Upper lobe of right lung (tissue), 1 donor: ENCODE results near the gene PRSS53. TPM values are rescaled to one million over a fixed set of nuclear protein-coding genes. Genes with fewer than 3 reads are reported as not detected.
"Not testable (repeated sequence)": the region's sequence is repeated elsewhere in the genome, so short reads cannot be mapped to it uniquely, and the experiment has no call there.

Experiments used
- ATAC-seq: fragments of 200-7000 bp; cut with Tn5 transposase; one replicate; pipeline ENCODE4 v1.9.1; 2020; ENCODE audit warnings: mild to moderate bottlenecking, moderate library complexity
- DNase-seq: peaks from one replicate; pipeline ENCODE4 v3.0.0-alpha.2; 2020
- H3K27ac ChIP-seq: fragments of 200-600 bp; one replicate; pipeline ENCODE4 v1.8.0; 2022
- H3K27me3 ChIP-seq: fragments of 200-600 bp; one replicate; pipeline ENCODE4 v1.8.0; 2022; ENCODE audit warnings: mild to moderate bottlenecking
- H3K36me3 ChIP-seq: fragments of 200-600 bp; one replicate; pipeline ENCODE4 v1.8.0; 2022
- H3K4me1 ChIP-seq: fragments of 200-600 bp; one replicate; pipeline ENCODE4 v1.8.0; 2022
- H3K4me3 ChIP-seq: fragments of 200-600 bp; one replicate; pipeline ENCODE4 v1.8.0; 2022; ENCODE audit warnings: mild to moderate bottlenecking
- H3K9me3 ChIP-seq: fragments of 200-600 bp; one replicate; pipeline ENCODE4 v1.8.0; 2022
- intact Hi-C: fragments of 100-400 bp; cut with DNase I; formaldehyde crosslinking; loops from one replicate; pipeline ENCODE4 v1.11.0; 2022
- total RNA-seq: library from RNA; stranded (reverse); fragmentation: NEBNext Ultra II Directional; extraction: Animal tissue kit (Norgen Biotek cat#: 25700); gene quantifications from one replicate; pipeline ENCODE4 v1.2.1, GENCODE V29; 2021
- TF ChIP-seq, protein P1 (sequence below): fragments of 200-600 bp; IDR thresholded peaks from one replicate; pipeline ENCODE4 v1.8.0; 2022; ENCODE audit warnings: antibody characterized with exemption
- donor health status: DM: no; HTN: yes; CAD: no; lungs with severe emphysema.

The PRSS53 gene
- total RNA-seq, 1 donor from 2014 or later = 1.8 TPM

DNA sequence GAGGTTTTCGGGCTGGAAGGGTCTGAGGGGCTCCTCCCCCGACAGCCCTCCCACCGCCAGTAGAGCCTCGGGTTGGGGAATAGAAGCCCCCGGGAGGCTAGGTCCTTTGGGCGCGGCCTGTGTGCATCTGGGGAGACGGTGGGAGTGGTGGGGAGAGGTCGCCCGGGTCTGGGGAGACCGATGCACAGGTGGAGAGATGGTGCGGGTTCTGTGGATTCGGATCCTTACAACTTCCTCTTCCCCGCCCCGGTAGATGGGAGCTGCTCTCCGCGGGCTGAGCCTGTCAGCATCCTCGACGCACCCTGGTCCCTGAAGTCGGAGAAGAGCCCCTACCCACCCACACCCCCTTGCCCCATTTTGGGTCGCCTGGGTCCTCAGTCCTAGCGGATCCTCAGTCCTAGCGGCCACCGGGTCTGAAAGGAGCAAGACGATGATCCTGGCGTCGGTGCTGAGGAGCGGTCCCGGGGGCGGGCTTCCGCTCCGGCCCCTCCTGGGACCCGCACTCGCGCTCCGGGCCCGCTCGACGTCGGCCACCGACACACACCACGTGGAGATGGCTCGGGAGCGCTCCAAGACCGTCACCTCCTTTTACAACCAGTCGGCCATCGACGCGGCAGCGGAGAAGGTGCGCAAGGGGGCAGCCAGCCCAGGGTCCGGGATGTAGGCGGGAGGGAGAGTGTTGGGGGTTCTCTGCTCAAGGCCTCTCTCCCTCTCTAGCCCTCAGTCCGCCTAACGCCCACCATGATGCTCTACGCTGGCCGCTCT is 20.2 kb upstream of the PRSS53 start:
- TF ChIP-seq, protein P1, sequence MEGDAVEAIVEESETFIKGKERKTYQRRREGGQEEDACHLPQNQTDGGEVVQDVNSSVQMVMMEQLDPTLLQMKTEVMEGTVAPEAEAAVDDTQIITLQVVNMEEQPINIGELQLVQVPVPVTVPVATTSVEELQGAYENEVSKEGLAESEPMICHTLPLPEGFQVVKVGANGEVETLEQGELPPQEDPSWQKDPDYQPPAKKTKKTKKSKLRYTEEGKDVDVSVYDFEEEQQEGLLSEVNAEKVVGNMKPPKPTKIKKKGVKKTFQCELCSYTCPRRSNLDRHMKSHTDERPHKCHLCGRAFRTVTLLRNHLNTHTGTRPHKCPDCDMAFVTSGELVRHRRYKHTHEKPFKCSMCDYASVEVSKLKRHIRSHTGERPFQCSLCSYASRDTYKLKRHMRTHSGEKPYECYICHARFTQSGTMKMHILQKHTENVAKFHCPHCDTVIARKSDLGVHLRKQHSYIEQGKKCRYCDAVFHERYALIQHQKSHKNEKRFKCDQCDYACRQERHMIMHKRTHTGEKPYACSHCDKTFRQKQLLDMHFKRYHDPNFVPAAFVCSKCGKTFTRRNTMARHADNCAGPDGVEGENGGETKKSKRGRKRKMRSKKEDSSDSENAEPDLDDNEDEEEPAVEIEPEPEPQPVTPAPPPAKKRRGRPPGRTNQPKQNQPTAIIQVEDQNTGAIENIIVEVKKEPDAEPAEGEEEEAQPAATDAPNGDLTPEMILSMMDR = no peak
- Histone ChIP-seq H3K9me3 (no peaks in the 10 kb centered on the region), H3K4me3 (peak overlapping the region; percentile 95), H3K27me3 (no peaks in the 10 kb centered on the region), H3K36me3 (peaks cover 30% of the 10 kb centered on the region), H3K4me1 (peaks cover 23% of the 10 kb centered on the region), H3K27ac (peak overlapping the region; percentile 87)
- ATAC-seq (no peak), DNase-seq (no peak)
- intact Hi-C loops = no loop called here

- peak within 1 kb of the TSS; percentile 87 for H3K27ac ChIP-seq
These were observed 19.5 kb upstream of the PRSS53 start, which contains the start of gene BCKDK for GRCh38 chr16:31108035-31108793. TSS of gene BCKDK (plus strand) at chr16:31108386. CDS start at chr16:31109224, 838 bp downstream.

GRCh38 chr16:31107465-31107867 is 18.7 kb upstream of the PRSS53 start:
- H3K4me3 ChIP-seq = no peak overlapping the region
- DNase-seq (no peak), ATAC-seq (no peak)
- H3K36me3 ChIP-seq = peaks cover 29% of the 10 kb centered on the region
- peaks cover 20% of the 10 kb centered on the region for H3K4me1 ChIP-seq
- no peaks in the 10 kb centered on the region for H3K27me3 ChIP-seq
- no peaks in the 10 kb centered on the region for H3K9me3 ChIP-seq
- no peak overlapping the region for H3K27ac ChIP-seq
- intact Hi-C loops = no loop called here
- TF ChIP-seq, protein P1 = no peak

More at GRCh38 chr16:31108035-31108793, 19.5 kb upstream of the PRSS53 start, which contains the start of gene BCKDK:
- peak; percentile 88 for DNase-seq
- ATAC-seq = peak; percentile 86
- TF ChIP-seq, protein P1 = no peak
- intact Hi-C loops = no loop called here
- peaks cover 20% of the 10 kb centered on the region for H3K4me1 ChIP-seq
- peaks cover 30% of the 10 kb centered on the region for H3K36me3 ChIP-seq
- peak within 1 kb of the TSS; percentile 95 for H3K4me3 ChIP-seq
- H3K9me3 ChIP-seq = no peaks in the 10 kb centered on the region
- H3K27me3 ChIP-seq = no peaks in the 10 kb centered on the region

GRCh38 chr16:31106509-31107464 is 18.0 kb upstream of the PRSS53 start:
- no peaks in the 10 kb centered on the region for H3K9me3 ChIP-seq
- H3K36me3 ChIP-seq = peaks cover 22% of the 10 kb centered on the region
- DNase-seq (no peak), ATAC-seq (no peak)
- intact Hi-C loops = no loop called here
- no peaks in the 10 kb centered on the region for H3K27me3 ChIP-seq
- peaks cover 20% of the 10 kb centered on the region for H3K4me1 ChIP-seq
- no peak overlapping the region for H3K27ac ChIP-seq
- no peak overlapping the region for H3K4me3 ChIP-seq
- TF ChIP-seq, protein P1 = no peak

GRCh38 chr16:31105677-31106213 is 17.0 kb upstream of the PRSS53 start:
- H3K27ac ChIP-seq = peak overlapping the region; percentile 65
- intact Hi-C loops = no loop called here
- H3K4me1 ChIP-seq = peaks cover 20% of the 10 kb centered on the region
- H3K27me3 ChIP-seq = no peaks in the 10 kb centered on the region
- peak overlapping the region; percentile 6 for H3K4me3 ChIP-seq
- TF ChIP-seq, protein P1 = peak; percentile 81
- H3K9me3 ChIP-seq = no peaks in the 10 kb centered on the region
- ATAC-seq = peak; percentile 95
- peaks cover 11% of the 10 kb centered on the region for H3K36me3 ChIP-seq
- DNase-seq = peak; percentile 94

GRCh38 chr16:31100876-31101641 is 12.3 kb upstream of the PRSS53 start:
- DNase-seq, ATAC-seq, H3K27me3 ChIP-seq, intact Hi-C loops, H3K4me3 ChIP-seq, H3K27ac ChIP-seq, H3K36me3 ChIP-seq, H3K9me3 ChIP-seq, H3K4me1 ChIP-seq: not testable (repeated sequence)
